Thyroid gland (tissue), 4 donors: ENCODE results near the gene ACAD11.

Experiments used
- CTCF ChIP-seq, 6 experiments: fragments of 200-600 bp in 3 of 6; fragments of 450-650 bp in 3 of 6; sonication (generic) in 3 of 6; IDR thresholded peaks; one replicate each; pipeline ENCODE4 v1.5.1; 2016 to 2019; ENCODE audit warnings: antibody characterized with exemption in 6 of 6, mild to moderate bottlenecking in 2 of 6, inconsistent platforms in 1 of 6, moderate library complexity in 1 of 6
- POLR2A ChIP-seq, 2 donors: fragments of 450-650 bp; IDR thresholded peaks; one replicate each; pipeline ENCODE4 v1.6.1; 2017; ENCODE audit warnings: antibody characterized with exemption in 2 of 2, mild to moderate bottlenecking in 2 of 2, moderate library complexity in 1 of 2

GRCh38 chr3:132596816-132597433 is 62.7 kb downstream of the ACAD11 start, which contains the start of gene ACKR4:
- TF ChIP-seq CTCF (IDR thresholded peaks at IDR 0.05) (no peak), POLR2A (IDR thresholded peaks at IDR 0.05) (no peak)
